ENCODE data around the gene MBOAT7. TPM values are rescaled to one million over a fixed set of nuclear protein-coding genes. Genes with fewer than 3 reads are reported as not detected.

The MBOAT7 gene
- total and polyA plus RNA-seq, 2 of the 8 experiments (the other 6 are each of a cell fraction or from before 2014, with no cell fraction given) = 85.5 to 90.9 TPM

- TF ChIP-seq SUZ12 (IDR thresholded peaks at IDR 0.05; ENCODE audit: low read length) = no peak
- TF ChIP-seq RBBP5 (IDR thresholded peaks at IDR 0.05; ENCODE audit: borderline replicate concordance, low read depth, low read length) = no peak
- no peak for TF ChIP-seq NANOG (IDR thresholded peaks at IDR 0.05; ENCODE audit: insufficient read depth, low read depth, low read length, poor library complexity, severe bottlenecking)
- TF ChIP-seq RFX5 (IDR thresholded peaks at IDR 0.05; ENCODE audit: borderline replicate concordance, low read depth, low read length) = no peak
These were observed 3.6 kb upstream of the MBOAT7 start (continued) for GRCh38 chr19:54193011-54193410.
